ENCODE results near the gene MFAP5. TPM values are rescaled to one million over a fixed set of nuclear protein-coding genes. Genes with fewer than 3 reads are reported as not detected.

The MFAP5 gene
- total RNA-seq, 1 experiment from 2014 or later = 0.26 TPM

DNA sequence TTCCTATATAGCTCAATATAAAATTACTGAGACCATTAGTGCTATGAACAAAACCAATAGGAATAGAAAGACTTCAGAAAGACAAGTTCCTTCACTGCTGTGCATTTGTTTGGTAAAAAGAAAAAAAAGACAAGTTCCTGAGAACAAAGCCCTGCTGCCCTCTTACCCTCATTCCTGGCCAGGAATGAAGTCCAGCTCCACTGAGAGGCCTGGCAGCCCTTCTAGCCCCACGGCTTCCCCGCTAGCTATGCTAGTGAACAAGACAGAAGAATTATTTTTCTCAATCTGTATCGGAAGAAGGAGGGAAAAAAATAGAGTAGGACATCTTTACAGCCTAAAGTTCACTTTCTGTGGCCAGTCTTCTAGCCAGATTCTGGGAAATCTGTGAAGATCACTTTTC lies 1.6 kb downstream of the MFAP5 start:
- Mint-ChIP-seq H3K36me3 (ENCODE audit: insufficient read depth in 1 of 3, low read depth in 3 of 3) (no peaks in the 10 kb centered on the region; a peak in 1 of 7 replicates), H3K27me3 (ENCODE audit: low read depth) (no peaks in the 10 kb centered on the region), H3K9me3 (no peaks in the 10 kb centered on the region), H3K4me3 (no peak overlapping the region), H3K4me1 (peaks cover 3 to 4% of the 10 kb centered on the region in 2 experiments), H3K27ac (no peak overlapping the region)
- Histone ChIP-seq H3K9me3 (ENCODE audit: control insufficient read depth, low read depth, low read length) (no peaks in the 10 kb centered on the region), H3K79me2 (ENCODE audit: insufficient read depth, low read length) (no peaks in the 10 kb centered on the region), H2BK5ac (ENCODE audit: insufficient read length, low read length) (no peak overlapping the region), H2BK12ac (ENCODE audit: insufficient read length, low read depth, low read length) (no peak overlapping the region), H3K27ac (ENCODE audit: insufficient read length, low read depth, low read length) (no peak overlapping the region), H4K91ac (ENCODE audit: insufficient read length, low read depth, low read length) (no peak overlapping the region), H3K4me1 (ENCODE audit: insufficient read depth, low read length) (no peaks in the 10 kb centered on the region; the same call in 1 of the 2 replicates), H3K18ac (ENCODE audit: insufficient read length, low read depth, low read length) (no peak overlapping the region), H2BK20ac (ENCODE audit: low read depth, low read length, poor library complexity, severe bottlenecking) (no peak overlapping the region), H2AK5ac (ENCODE audit: insufficient read length, low read length) (no peak overlapping the region), H4K5ac (ENCODE audit: insufficient read length, low read depth, low read length) (no peak overlapping the region), H3K27me3 (ENCODE audit: insufficient read depth, low read length) (no peaks in the 10 kb centered on the region), H2BK120ac (ENCODE audit: low read depth, low read length, poor library complexity, severe bottlenecking) (no peak overlapping the region), H3K56ac (ENCODE audit: insufficient read length, low read depth, low read length) (no peak overlapping the region), H3K4me2 (ENCODE audit: insufficient read depth, insufficient read length, low read length) (no peak overlapping the region), H2BK15ac (ENCODE audit: low read depth, low read length) (no peak overlapping the region), H3T11ph (ENCODE audit: low read length) (no peak overlapping the region), H3K9ac (ENCODE audit: extremely low read depth, insufficient read length, low read length) (no peak overlapping the region), H4K20me1 (ENCODE audit: control insufficient read depth, insufficient read depth, insufficient read length) (no peaks in the 10 kb centered on the region), H2AFZ (ENCODE audit: low read length) (no peak overlapping the region), H3K23ac (ENCODE audit: insufficient read length, low read depth, low read length) (no peak overlapping the region), H3K14ac (ENCODE audit: insufficient read depth, low read length) (no peak overlapping the region; the same call in 1 of the 2 replicates), H3K23me2 (ENCODE audit: insufficient read length, low read depth, low read length, poor library complexity, severe bottlenecking) (no peaks in the 10 kb centered on the region), H3K79me1 (ENCODE audit: insufficient read depth, low read depth, low read length, poor library complexity, severe bottlenecking) (no peaks in the 10 kb centered on the region), H4K8ac (replicated peaks; ENCODE audit: insufficient read length, low read depth, low read length) (no peak overlapping the region), H3K4ac (ENCODE audit: low read depth, low read length) (no peak overlapping the region)
- no peak for DNase-seq
- TF ChIP-seq, protein P1, sequence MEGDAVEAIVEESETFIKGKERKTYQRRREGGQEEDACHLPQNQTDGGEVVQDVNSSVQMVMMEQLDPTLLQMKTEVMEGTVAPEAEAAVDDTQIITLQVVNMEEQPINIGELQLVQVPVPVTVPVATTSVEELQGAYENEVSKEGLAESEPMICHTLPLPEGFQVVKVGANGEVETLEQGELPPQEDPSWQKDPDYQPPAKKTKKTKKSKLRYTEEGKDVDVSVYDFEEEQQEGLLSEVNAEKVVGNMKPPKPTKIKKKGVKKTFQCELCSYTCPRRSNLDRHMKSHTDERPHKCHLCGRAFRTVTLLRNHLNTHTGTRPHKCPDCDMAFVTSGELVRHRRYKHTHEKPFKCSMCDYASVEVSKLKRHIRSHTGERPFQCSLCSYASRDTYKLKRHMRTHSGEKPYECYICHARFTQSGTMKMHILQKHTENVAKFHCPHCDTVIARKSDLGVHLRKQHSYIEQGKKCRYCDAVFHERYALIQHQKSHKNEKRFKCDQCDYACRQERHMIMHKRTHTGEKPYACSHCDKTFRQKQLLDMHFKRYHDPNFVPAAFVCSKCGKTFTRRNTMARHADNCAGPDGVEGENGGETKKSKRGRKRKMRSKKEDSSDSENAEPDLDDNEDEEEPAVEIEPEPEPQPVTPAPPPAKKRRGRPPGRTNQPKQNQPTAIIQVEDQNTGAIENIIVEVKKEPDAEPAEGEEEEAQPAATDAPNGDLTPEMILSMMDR (conservative IDR thresholded peaks at IDR 0.05) = no peak
- no CpG with 5 or more reads among the region's 3 CpGs for WGBS (ENCODE audit: extremely low coverage, insufficient read length, low lambda C conversion rate)
